Esophagus muscularis mucosa (tissue), 4 donors: ENCODE data around the gene AGAP5.
A peak's percentile ranks its signal among the peaks of the same experiment; 100 is the strongest.

ENCODE experiments used
- CTCF ChIP-seq, 3 experiments: fragments of 200-600 bp in 2 of 3; fragments of 450-650 bp in 1 of 3; sonication (generic) in 2 of 3; IDR thresholded peaks; one replicate each; pipeline ENCODE4 v1.5.1; 2017 to 2019; ENCODE audit warnings: antibody characterized with exemption in 3 of 3, mild to moderate bottlenecking in 2 of 3, moderate library complexity in 1 of 3
- EP300 ChIP-seq: sonication (generic); formaldehyde crosslinking; IDR thresholded peaks from one replicate; pipeline ENCODE4 v1.6.1; 2017; ENCODE audit warnings: antibody characterized with exemption
- POLR2A ChIP-seq: fragments of 450-650 bp; IDR thresholded peaks from one replicate; pipeline ENCODE4 v1.6.1; 2017; ENCODE audit warnings: antibody characterized with exemption, moderate library complexity, mild to moderate bottlenecking, low read depth
- POLR2AphosphoS5 ChIP-seq, 2 donors: sonication (generic); formaldehyde crosslinking; IDR thresholded peaks; one replicate each; pipeline ENCODE4 v1.6.1; 2017; ENCODE audit warnings: antibody characterized with exemption in 2 of 2

GRCh38 chr10:73743905-73744663 is 46.2 kb upstream of the AGAP5 start, which contains the start of gene SEC24C:
- TF ChIP-seq CTCF (IDR thresholded peaks at IDR 0.05) (no peak), EP300 (no peak), POLR2AphosphoS5 (IDR thresholded peaks at IDR 0.05) (peak; percentile 92 to 96), POLR2A (peak; percentile 6)
